ENCODE measurements around the gene ACTA1.

DNA sequence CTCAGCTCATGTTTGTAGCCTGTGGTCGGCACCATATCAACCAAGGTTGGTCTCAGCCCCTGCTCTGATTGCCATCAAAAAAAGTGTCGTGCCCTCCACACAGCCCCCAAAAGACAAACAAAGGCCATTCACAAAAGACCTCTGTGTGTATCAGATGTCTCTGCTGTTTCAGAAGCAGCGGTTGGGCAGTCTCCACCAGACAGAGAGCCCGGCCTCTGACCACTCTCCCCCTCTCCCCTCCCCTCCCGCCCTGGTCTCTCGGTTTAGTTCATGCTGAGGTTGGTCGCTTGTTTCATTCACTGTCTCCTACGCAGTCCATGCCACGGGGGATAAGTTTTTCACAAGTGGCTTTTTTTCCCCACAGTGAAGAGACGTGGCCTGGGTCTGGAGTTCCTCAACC lies 27.1 kb downstream of the ACTA1 start:
- TF ChIP-seq EZH2 (IDR thresholded peaks at IDR 0.05; ENCODE audit: borderline replicate concordance, insufficient read depth, low read length, poor library complexity, severe bottlenecking) (no peak), RAD21 (conservative IDR thresholded peaks at IDR 0.05) (no peak)
- TF ChIP-seq, protein P1, sequence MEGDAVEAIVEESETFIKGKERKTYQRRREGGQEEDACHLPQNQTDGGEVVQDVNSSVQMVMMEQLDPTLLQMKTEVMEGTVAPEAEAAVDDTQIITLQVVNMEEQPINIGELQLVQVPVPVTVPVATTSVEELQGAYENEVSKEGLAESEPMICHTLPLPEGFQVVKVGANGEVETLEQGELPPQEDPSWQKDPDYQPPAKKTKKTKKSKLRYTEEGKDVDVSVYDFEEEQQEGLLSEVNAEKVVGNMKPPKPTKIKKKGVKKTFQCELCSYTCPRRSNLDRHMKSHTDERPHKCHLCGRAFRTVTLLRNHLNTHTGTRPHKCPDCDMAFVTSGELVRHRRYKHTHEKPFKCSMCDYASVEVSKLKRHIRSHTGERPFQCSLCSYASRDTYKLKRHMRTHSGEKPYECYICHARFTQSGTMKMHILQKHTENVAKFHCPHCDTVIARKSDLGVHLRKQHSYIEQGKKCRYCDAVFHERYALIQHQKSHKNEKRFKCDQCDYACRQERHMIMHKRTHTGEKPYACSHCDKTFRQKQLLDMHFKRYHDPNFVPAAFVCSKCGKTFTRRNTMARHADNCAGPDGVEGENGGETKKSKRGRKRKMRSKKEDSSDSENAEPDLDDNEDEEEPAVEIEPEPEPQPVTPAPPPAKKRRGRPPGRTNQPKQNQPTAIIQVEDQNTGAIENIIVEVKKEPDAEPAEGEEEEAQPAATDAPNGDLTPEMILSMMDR (IDR thresholded peaks at IDR 0.05; ENCODE audit: poor library complexity, severe bottlenecking), result no peak

All from neural cell (in vitro differentiated cells).